Left lobe of liver (tissue), 2 donors: ENCODE data around the gene ACTA2. TPM values are rescaled to one million over a fixed set of nuclear protein-coding genes. Genes with fewer than 3 reads are reported as not detected.
A peak's percentile ranks its signal among the peaks of the same experiment; 100 is the strongest.
"Not testable (repeated sequence)": the region's sequence is repeated elsewhere in the genome, so short reads cannot be mapped to it uniquely, and the experiment has no call there.

Source experiments
- ATAC-seq: fragments of 200-7000 bp; cut with Tn5 transposase; one replicate; pipeline ENCODE4 v1.9.1; 2020; ENCODE audit warnings: mild to moderate bottlenecking, moderate library complexity
- DNase-seq: peaks from one replicate; pipeline ENCODE4 v3.0.0-alpha.2; 2020; ENCODE audit warnings: low spot score
- total RNA-seq: library from RNA; stranded (reverse); gene quantifications from one replicate; pipeline ENCODE4 v1.2.1, GENCODE V29; 2021
- donor health status: DM: no; HTN: no; CAD: no; lungs with moderate emphysema.
- donor health status: DM: no; HTN: yes; CAD: no.

ACTA2 gene
- total RNA-seq, 1 donor from 2014 or later = 17.0 TPM

- ATAC-seq = no peak
- no peak for DNase-seq
Measured at GRCh38 chr10:88953662-88954061, 1.1 kb upstream of the ACTA2 start.

DNA sequence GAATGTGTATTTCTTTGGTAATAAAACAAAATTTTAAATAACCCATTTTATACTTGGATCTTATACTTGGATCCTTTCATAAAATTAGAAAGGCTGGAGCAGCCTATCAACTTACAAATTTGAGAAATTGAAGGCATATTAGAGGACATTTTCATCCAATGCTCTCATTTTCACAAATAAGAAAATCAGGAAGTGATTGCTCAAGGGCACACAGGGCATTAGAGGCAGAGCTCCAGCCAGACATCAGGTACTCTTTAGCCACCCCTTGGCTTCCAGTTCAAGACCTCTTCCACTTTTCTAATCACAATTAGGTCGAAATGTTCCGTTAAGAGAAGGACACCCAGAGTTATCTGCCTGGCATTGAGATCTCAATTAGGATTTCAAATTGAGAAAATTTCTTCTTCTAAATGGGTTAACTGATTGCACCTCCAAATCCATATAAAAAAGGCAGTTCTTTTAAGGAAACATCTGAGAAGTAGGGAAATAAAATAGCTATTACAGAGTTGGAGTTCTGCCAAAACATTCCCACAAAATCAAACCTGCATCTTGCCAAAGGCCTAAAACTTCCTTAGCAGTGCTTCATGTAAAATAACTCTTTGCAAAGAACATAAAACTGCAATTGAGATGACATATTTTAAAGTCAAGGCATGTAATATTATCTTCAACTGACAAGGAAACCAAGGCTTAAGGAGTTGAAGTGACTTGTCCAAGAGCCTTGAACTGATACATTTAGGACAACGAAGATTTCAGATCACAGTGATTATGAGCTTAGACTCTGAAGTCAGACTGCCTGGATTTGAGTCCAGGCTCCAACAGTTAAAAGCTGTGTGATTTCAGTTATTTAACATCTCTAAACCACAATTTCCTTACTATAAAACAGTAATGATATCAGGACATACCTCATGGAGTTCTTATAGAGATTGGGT lies 2.4 kb downstream of the ACTA2 start:
- ATAC-seq = no peak
- DNase-seq = no peak

GRCh38 chr10:88949051-88949450 lies 3.5 kb downstream of the ACTA2 start:
- no peak for ATAC-seq
- DNase-seq = no peak

DNA sequence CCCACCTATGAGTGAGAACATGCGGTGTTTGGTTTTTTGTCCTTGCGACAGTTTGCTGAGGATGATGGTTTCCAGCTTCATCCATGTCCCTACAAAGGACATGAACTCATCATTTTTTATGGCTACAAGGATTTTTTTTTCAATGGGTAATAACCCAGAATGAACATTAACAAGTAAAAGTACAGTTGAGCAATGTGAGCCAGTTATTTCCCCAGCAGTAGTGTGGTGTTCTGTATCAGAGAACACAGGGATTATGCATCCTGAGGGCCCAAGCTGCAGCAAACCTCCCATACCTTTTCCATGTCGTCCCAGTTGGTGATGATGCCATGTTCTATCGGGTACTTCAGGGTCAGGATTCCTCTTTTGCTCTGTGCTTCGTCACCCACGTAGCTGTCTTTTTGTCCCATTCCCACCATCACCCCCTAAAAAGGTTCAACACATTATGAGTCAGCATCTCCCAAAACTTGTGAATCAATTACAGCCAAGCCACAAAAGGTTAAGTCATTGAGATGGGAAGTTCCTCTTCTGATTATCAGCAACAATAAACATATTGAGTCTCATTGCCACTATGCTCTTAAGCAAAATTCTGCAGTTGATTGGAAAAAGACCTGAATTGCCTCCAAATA lies 5.5 kb downstream of the ACTA2 start:
- no peak for ATAC-seq
- no peak for DNase-seq

- no peak for ATAC-seq
- no peak for DNase-seq
Measured at GRCh38 chr10:88946200-88946599, 6.4 kb downstream of the ACTA2 start.

- DNase-seq (no peak), ATAC-seq (no peak)
Measured at GRCh38 chr10:88944813-88945212, 7.8 kb downstream of the ACTA2 start.

- DNase-seq = no peak
- ATAC-seq = no peak
Measured at GRCh38 chr10:88943778-88944177, 8.8 kb downstream of the ACTA2 start.

DNA sequence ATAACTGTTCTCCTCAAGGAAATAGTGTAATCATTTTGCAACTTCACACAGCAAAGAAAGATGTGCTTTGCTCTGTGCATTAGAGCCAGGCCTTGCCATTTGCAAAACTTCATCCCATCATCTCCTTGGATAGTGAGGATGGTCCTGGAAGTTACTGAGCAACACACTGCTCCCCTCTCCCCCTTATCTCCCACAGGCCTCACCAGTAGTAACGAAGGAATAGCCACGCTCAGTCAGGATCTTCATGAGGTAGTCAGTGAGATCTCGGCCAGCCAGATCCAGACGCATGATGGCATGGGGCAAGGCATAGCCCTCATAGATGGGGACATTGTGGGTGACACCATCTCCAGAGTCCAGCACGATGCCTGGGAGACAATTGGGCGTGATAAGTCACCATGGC lies 11.5 kb downstream of the ACTA2 start:
- DNase-seq = no peak
- ATAC-seq = no peak

DNA sequence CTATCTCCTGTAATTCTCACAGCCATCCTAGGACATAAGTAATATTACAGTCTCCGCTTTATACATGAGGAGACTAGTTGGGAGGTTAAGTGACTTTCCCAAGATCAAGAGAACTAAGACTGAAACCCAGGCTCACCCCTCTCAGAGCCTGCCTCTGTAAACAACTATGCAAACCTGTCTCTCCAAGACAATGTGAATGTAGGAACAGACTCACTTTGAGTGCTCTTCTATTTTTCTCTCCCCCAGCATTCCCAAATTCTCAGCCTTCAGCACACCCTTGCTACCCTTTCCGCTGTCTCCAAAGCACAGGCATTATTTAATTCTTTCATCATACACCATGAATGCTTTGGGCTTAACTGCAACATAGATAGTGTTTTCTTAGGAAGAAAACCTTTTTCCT lies 13.6 kb downstream of the ACTA2 start:
- DNase-seq (no peak), ATAC-seq (no peak)

GRCh38 chr10:88938039-88938438 lies 14.5 kb downstream of the ACTA2 start:
- DNase-seq (no peak), ATAC-seq (no peak)

GRCh38 chr10:88936656-88937055 lies 15.9 kb downstream of the ACTA2 start:
- no peak for DNase-seq
- ATAC-seq = no peak

- ATAC-seq (peak; percentile 92), DNase-seq (peak; percentile 83)
Measured at GRCh38 chr10:88934900-88935672, 17.5 kb downstream of the ACTA2 start.

GRCh38 chr10:88933564-88933963 lies 19.0 kb downstream of the ACTA2 start:
- ATAC-seq = no peak
- no peak for DNase-seq

- DNase-seq = no peak
Measured at GRCh38 chr10:88932539-88933256, 19.9 kb downstream of the ACTA2 start.

GRCh38 chr10:88932029-88932428 lies 20.5 kb downstream of the ACTA2 start:
- not testable (repeated sequence) for ATAC-seq, DNase-seq

More at GRCh38 chr10:88932539-88933256, 19.9 kb downstream of the ACTA2 start:
- peak; percentile 75 for ATAC-seq

GRCh38 chr10:88931548-88931947 lies 21.0 kb downstream of the ACTA2 start:
- no peak for DNase-seq
- ATAC-seq = no peak

DNA sequence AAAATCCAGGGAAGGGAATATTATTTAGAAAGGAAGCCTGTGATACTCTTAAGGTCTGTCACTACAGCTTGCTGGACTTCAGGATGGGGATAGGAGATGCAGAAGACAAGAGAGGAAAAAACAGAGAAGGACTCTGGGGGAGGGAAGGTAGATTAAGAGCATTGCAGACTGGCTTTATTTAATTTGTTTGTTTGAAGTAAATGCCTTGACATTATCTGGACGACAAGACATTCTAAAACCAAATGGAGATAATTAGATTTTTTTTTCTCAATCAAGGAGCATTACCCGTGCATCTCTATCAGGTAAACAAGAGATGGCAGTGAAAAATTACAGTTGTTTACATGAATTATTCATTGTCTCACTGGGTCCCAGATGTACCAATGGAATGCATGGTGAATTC lies 24.3 kb downstream of the ACTA2 start:
- no peak for ATAC-seq

DNA sequence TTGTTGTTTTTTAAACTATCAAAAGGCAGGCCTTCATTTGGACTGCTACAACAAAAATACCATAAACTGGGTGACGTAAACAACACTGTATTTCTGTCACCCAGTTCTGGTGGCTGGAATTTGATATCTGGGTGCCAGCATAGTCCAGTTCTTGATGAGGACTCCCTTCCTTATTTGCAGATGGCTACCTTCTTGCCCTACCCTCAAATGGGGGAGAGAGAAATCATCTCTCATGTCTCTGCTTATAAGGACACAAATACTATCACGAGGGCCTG lies 25.2 kb downstream of the ACTA2 start:
- ATAC-seq = no peak

More for the DNA sequence above, 24.3 kb downstream of the ACTA2 start:
- no peak for DNase-seq

GRCh38 chr10:88926566-88927415 lies 25.8 kb downstream of the ACTA2 start:
- DNase-seq (no peak), ATAC-seq (peak; percentile 18)

More for the DNA sequence above, 25.2 kb downstream of the ACTA2 start:
- DNase-seq = no peak

DNA sequence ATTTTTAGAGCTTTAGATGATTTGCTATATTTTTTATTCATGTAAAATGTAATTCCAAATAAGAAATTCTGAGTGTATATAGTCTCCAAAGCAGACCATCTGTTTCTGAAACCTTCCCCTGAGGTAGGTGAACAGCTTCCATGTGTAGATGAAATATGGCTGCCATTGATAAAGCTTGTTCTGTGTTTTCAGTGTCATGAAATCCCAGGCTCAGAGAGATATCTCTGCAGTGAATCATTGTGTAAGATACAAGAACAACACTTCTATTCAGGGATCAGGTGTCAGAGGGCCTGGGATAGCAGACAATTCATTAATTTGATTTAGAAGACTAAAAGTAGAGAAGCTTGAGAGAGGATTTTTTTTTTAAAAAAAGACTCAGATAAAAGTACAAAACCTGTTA lies 29.1 kb downstream of the ACTA2 start:
- DNase-seq = no peak
- no peak for ATAC-seq
